Glomerular visceral epithelial cell (primary cell): ENCODE results near the gene RAB31.
"Not testable (repeated sequence)": the region's sequence is repeated elsewhere in the genome, so short reads cannot be mapped to it uniquely, and the experiment has no call there.

Source experiments
- DNase-seq: peaks from one replicate; pipeline ENCODE4 v3.0.0-alpha.2; 2016; ENCODE audit errors: extremely low spot score

RAB31 gene

GRCh38 chr18:9758624-9759075 lies 50.5 kb downstream of the RAB31 start:
- no peak for DNase-seq

GRCh38 chr18:9760641-9761040 lies 52.5 kb downstream of the RAB31 start:
- no peak for DNase-seq

GRCh38 chr18:9762526-9762925 lies 54.4 kb downstream of the RAB31 start:
- DNase-seq, result no peak

- DNase-seq, result no peak
Measured at GRCh38 chr18:9763157-9763556, 55.1 kb downstream of the RAB31 start.

GRCh38 chr18:9764011-9764481 lies 55.9 kb downstream of the RAB31 start:
- DNase-seq, result no peak

GRCh38 chr18:9765501-9765900 lies 57.4 kb downstream of the RAB31 start:
- DNase-seq, result no peak

- no peak for DNase-seq
Measured at GRCh38 chr18:9766076-9766481, 58.0 kb downstream of the RAB31 start.

- DNase-seq, result no peak
Measured at GRCh38 chr18:9766740-9767139, 58.6 kb downstream of the RAB31 start.

- not testable (repeated sequence) for DNase-seq
Measured at GRCh38 chr18:9768071-9768691, 60.1 kb downstream of the RAB31 start.

GRCh38 chr18:9770111-9770510 lies 62.0 kb downstream of the RAB31 start:
- DNase-seq, result not testable (repeated sequence)

GRCh38 chr18:9771261-9771976 lies 63.3 kb downstream of the RAB31 start:
- peak; percentile 77 for DNase-seq

- DNase-seq, result no peak
Measured at GRCh38 chr18:9771977-9772660, 64.0 kb downstream of the RAB31 start.

GRCh38 chr18:9772847-9773677 lies 65.0 kb downstream of the RAB31 start:
- no peak for DNase-seq

GRCh38 chr18:9774150-9774549 lies 66.0 kb downstream of the RAB31 start:
- no peak for DNase-seq

GRCh38 chr18:9775178-9775577 lies 67.1 kb downstream of the RAB31 start:
- no peak for DNase-seq

- DNase-seq, result no peak
Measured at GRCh38 chr18:9779630-9780029, 71.5 kb downstream of the RAB31 start.

- peak; percentile 44 for DNase-seq
Measured at GRCh38 chr18:9782073-9782857, 74.2 kb downstream of the RAB31 start.

- no peak for DNase-seq
Measured at GRCh38 chr18:9786631-9787030, 78.5 kb downstream of the RAB31 start.

GRCh38 chr18:9787036-9787435 lies 78.9 kb downstream of the RAB31 start:
- DNase-seq, result no peak

GRCh38 chr18:9787712-9788111 lies 79.6 kb downstream of the RAB31 start:
- peak; percentile 47 for DNase-seq

- no peak for DNase-seq
Measured at GRCh38 chr18:9788140-9788539, 80.0 kb downstream of the RAB31 start.
